ENCODE data around the gene RAB23.

RAB23 gene

GRCh38 chr6:57242505-57242904 is 20.4 kb upstream of the RAB23 start:
- DNase-seq (ENCODE audit: extremely low read depth, low read depth), result peak; percentile 94
- TF ChIP-seq, protein P1, sequence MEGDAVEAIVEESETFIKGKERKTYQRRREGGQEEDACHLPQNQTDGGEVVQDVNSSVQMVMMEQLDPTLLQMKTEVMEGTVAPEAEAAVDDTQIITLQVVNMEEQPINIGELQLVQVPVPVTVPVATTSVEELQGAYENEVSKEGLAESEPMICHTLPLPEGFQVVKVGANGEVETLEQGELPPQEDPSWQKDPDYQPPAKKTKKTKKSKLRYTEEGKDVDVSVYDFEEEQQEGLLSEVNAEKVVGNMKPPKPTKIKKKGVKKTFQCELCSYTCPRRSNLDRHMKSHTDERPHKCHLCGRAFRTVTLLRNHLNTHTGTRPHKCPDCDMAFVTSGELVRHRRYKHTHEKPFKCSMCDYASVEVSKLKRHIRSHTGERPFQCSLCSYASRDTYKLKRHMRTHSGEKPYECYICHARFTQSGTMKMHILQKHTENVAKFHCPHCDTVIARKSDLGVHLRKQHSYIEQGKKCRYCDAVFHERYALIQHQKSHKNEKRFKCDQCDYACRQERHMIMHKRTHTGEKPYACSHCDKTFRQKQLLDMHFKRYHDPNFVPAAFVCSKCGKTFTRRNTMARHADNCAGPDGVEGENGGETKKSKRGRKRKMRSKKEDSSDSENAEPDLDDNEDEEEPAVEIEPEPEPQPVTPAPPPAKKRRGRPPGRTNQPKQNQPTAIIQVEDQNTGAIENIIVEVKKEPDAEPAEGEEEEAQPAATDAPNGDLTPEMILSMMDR (IDR thresholded peaks at IDR 0.05; ENCODE audit: low read depth, low read length), result no peak

DNA sequence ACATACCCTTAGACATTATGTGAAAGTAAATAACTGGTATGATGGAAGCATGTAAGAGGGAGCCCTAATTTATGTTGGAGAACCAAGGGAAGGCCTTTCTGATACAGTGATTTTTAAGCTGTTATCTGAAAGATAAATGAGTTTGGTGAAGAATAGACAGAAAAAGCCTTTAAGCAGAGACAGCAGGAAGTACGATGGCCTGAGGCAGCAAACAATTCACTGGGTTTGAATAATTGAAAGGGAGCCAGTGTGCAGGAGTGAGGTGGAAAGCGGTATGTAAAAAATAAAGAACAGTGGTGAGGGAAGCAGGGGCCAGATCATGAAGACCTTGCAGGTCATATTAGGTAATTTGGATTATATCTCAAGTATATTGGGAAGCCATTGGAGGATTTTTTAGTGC is 4.1 kb upstream of the RAB23 start:
- TF ChIP-seq, protein P1 (IDR thresholded peaks at IDR 0.05; ENCODE audit: low read depth, low read length), result no peak
- DNase-seq (ENCODE audit: extremely low read depth, low read depth), result no peak

GRCh38 chr6:57224769-57225515 is 2.8 kb upstream of the RAB23 start:
- no peak for DNase-seq (ENCODE audit: extremely low read depth, low read depth)
- TF ChIP-seq, protein P1 (IDR thresholded peaks at IDR 0.05; ENCODE audit: low read depth, low read length), result no peak

GRCh38 chr6:57222743-57223077 is 603 bp upstream of the RAB23 start:
- TF ChIP-seq, protein P1 (IDR thresholded peaks at IDR 0.05; ENCODE audit: low read depth, low read length), result no peak
- no peak for DNase-seq (ENCODE audit: extremely low read depth, low read depth)

DNA sequence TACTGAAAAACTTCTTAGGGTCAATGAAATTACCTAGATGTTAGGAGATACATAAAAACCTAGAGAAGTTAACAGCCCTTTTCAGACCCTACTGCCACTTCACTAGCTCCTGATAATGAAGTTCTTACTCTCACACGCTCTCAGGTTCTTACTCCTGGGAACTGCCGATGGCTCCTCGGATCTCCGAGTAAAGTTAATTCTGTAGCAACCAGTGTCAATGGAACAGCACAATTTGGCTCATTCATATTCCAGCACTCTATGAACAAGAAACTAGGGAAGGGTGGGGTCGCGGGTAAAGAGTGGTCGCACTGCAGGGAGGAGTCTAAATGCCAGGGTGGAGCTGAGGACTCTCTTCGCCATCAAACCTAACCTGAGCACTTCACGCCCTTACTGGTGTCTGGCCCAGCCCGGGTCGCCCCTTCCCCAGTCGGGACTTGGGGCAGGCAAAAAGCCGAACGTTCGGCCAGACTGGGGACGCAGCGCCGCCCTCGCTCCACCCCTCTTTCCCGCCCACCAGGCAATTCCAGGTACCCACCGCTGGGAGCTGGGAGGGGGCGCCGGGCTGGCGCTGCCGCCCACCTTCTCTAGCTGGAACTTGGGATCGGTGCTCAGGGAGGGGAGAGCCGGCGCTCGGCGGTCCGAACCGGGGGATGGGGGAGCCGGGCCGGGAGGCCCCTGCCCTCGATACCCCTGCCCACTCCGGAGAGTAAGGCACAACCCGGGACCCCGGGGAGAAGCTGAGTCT is 744 bp downstream of the RAB23 start:
- no peak for DNase-seq (ENCODE audit: extremely low read depth, low read depth)
- TF ChIP-seq, protein P1 (IDR thresholded peaks at IDR 0.05; ENCODE audit: low read depth, low read length), result peak; percentile 36

DNA sequence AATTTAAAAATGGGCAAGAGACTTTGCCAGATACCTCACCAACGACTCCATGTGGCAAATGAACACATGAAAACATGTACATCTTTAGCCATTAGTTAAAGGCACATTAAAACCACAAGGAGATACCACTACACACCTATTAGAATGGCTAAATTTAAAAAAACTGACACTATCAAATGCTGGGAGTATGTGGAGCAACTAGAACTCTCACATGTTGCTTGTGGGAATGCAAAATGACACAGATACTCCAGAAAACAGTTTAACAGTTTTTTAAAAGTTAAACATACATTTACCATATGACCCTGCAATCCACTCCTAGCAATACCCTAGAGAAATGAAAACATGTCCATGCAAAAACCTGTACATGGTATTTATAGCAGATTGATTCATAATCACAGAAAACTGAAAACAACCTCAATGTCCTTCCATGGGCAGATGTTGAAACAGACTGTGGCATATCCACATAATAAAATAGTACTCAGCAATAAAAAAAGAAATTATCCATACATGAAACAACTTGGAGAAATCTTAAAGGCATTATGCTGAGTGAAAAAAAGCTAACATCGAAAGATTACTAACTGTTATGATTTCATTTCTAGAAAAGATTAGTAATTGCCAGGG is 1.9 kb downstream of the RAB23 start:
- TF ChIP-seq, protein P1 (IDR thresholded peaks at IDR 0.05; ENCODE audit: low read depth, low read length), result no peak
- DNase-seq (ENCODE audit: extremely low read depth, low read depth), result no peak

DNA sequence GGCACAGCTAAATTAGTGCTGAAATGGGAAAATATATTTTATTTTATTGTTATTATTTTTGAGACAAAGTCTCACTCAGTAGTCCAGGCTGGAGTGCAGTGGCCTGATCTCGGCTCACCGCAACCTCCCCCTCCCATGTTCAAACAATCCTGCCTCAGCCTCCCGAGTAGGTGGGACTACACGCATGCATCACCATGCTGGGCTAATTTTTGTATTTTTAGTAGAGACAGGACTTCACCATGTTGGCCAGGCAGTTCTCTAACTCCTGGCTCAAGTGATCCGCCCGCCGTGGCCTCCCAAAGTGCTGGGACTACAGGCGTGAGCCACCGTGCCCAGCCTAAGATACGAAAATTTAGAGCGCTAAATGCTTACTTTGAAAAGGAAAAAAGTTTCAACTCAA is 4.8 kb downstream of the RAB23 start:
- TF ChIP-seq, protein P1 (IDR thresholded peaks at IDR 0.05; ENCODE audit: low read depth, low read length), result no peak
- DNase-seq (ENCODE audit: extremely low read depth, low read depth), result no peak
